ENCODE measurements around the gene GCNA. TPM values are rescaled to one million over a fixed set of nuclear protein-coding genes. Genes with fewer than 3 reads are reported as not detected.

Gene GCNA
- total RNA-seq, 1 experiment from 2014 or later = 3.0 TPM

- no peak for DNase-seq (ENCODE audit: low spot score)
- BruUV-seq (replicated peaks) = no TSS peak
- H3K4me1 ChIP-seq (ENCODE audit: insufficient read depth, low read length, poor library complexity, severe bottlenecking) = no peaks in the 10 kb centered on the region
- ChIA-PET CTCF (no interaction called here), POLR2A (ENCODE audit: low non-redundant PET) (no interaction called here)
- H3K9me3 ChIP-seq (ENCODE audit: low read depth, low read length, poor library complexity, severe bottlenecking) = no peaks in the 10 kb centered on the region
- H3K4me3 ChIP-seq (ENCODE audit: low read depth, low read length, poor library complexity, severe bottlenecking) = no peak overlapping the region
- H3K27ac ChIP-seq (ENCODE audit: low read depth, low read length, poor library complexity, severe bottlenecking) = no peak overlapping the region
- H3K36me3 ChIP-seq (ENCODE audit: insufficient read depth, low read length, poor library complexity, severe bottlenecking) = peaks cover 2% of the 10 kb centered on the region
- TF ChIP-seq EZH2 (IDR thresholded peaks at IDR 0.05; ENCODE audit: borderline replicate concordance, low read depth, low read length, poor library complexity, severe bottlenecking) (no peak), CTCF (conservative IDR thresholded peaks at IDR 0.05; ENCODE audit: low read depth, low read length) (no peak)
- intact Hi-C loops (cut with micrococcal nuclease; ENCODE audit: unreplicated experiment) = no loop called here
- no peaks in the 10 kb centered on the region for H3K27me3 ChIP-seq (replicated peaks; ENCODE audit: insufficient read depth, low read depth, low read length, poor library complexity)
Measured at GRCh38 chrX:71603618-71604017, 25.4 kb downstream of the GCNA start.

GRCh38 chrX:71604141-71604540 lies 25.9 kb downstream of the GCNA start:
- Histone ChIP-seq H3K4me1 (ENCODE audit: insufficient read depth, low read length, poor library complexity, severe bottlenecking) (no peaks in the 10 kb centered on the region), H3K36me3 (ENCODE audit: insufficient read depth, low read length, poor library complexity, severe bottlenecking) (peaks cover 2% of the 10 kb centered on the region), H3K4me3 (ENCODE audit: low read depth, low read length, poor library complexity, severe bottlenecking) (no peak overlapping the region), H3K27me3 (replicated peaks; ENCODE audit: insufficient read depth, low read depth, low read length, poor library complexity) (no peaks in the 10 kb centered on the region), H3K9me3 (ENCODE audit: low read depth, low read length, poor library complexity, severe bottlenecking) (no peaks in the 10 kb centered on the region), H3K27ac (ENCODE audit: low read depth, low read length, poor library complexity, severe bottlenecking) (no peak overlapping the region)
- DNase-seq (ENCODE audit: low spot score) = no peak
- intact Hi-C loops (cut with micrococcal nuclease; ENCODE audit: unreplicated experiment) = no loop called here
- no TSS peak for BruUV-seq (replicated peaks)
- CTCF ChIA-PET = no interaction called here
- POLR2A ChIA-PET (ENCODE audit: low non-redundant PET) = no interaction called here
- no peak for TF ChIP-seq CTCF (conservative IDR thresholded peaks at IDR 0.05; ENCODE audit: low read depth, low read length)
- no peak for TF ChIP-seq EZH2 (IDR thresholded peaks at IDR 0.05; ENCODE audit: borderline replicate concordance, low read depth, low read length, poor library complexity, severe bottlenecking)

GRCh38 chrX:71604796-71605568 lies 26.7 kb downstream of the GCNA start:
- POLR2A ChIA-PET (ENCODE audit: low non-redundant PET) = no interaction called here
- Histone ChIP-seq H3K27me3 (replicated peaks; ENCODE audit: insufficient read depth, low read depth, low read length, poor library complexity) (no peaks in the 10 kb centered on the region), H3K27ac (ENCODE audit: low read depth, low read length, poor library complexity, severe bottlenecking) (no peak overlapping the region), H3K9me3 (ENCODE audit: low read depth, low read length, poor library complexity, severe bottlenecking) (no peaks in the 10 kb centered on the region), H3K4me1 (ENCODE audit: insufficient read depth, low read length, poor library complexity, severe bottlenecking) (no peaks in the 10 kb centered on the region), H3K36me3 (ENCODE audit: insufficient read depth, low read length, poor library complexity, severe bottlenecking) (peaks cover 9% of the 10 kb centered on the region), H3K4me3 (ENCODE audit: low read depth, low read length, poor library complexity, severe bottlenecking) (no peak overlapping the region)
- no TSS peak for BruUV-seq (replicated peaks)
- intact Hi-C loops (cut with micrococcal nuclease; ENCODE audit: unreplicated experiment) = no loop called here
- TF ChIP-seq EZH2 (IDR thresholded peaks at IDR 0.05; ENCODE audit: borderline replicate concordance, low read depth, low read length, poor library complexity, severe bottlenecking) (no peak), CTCF (conservative IDR thresholded peaks at IDR 0.05; ENCODE audit: low read depth, low read length) (no peak)
- CTCF ChIA-PET = no interaction called here
- no peak for DNase-seq (ENCODE audit: low spot score)

All from A673 (cell line).